Endothelial cell of umbilical vein (primary cell): Measurements from ENCODE around the gene BCL2. TPM values are rescaled to one million over a fixed set of nuclear protein-coding genes. Genes with fewer than 3 reads are reported as not detected.

Experiments
- BruUV-seq: library from RNA; stranded (reverse); fragments of 400-500 nt; replicated peaks from 2 replicates; lab custom pipeline; 2021; lab: Mats Ljungman, UMichigan
- CTCF ChIA-PET: fragments of 300-600, 350-600 bp; sonication (Branson Sonifier 250); formaldehyde crosslinking; loops from one replicate; lab custom pipeline; 2021; ENCODE audit warnings: antibody characterized with exemption, inconsistent platforms; lab: Charles Lee
- POLR2A ChIA-PET: fragments of 300-600, 350-600 bp; sonication (Branson Sonifier 250); formaldehyde crosslinking; loops from one replicate; lab custom pipeline; 2021; ENCODE audit warnings: antibody characterized with exemption, inconsistent platforms; lab: Charles Lee
- DNase-seq: peaks from one replicate; pipeline ENCODE4 v3.0.0-alpha.2; 2011; ENCODE audit warnings: low read depth, low spot score
- FAIRE-seq: peaks from 2 replicates; lab custom pipeline; 2011; peaks lifted over from hg19 to GRCh38; lab: Jason Lieb, UNC
- H2AFZ ChIP-seq: 2 replicates; pipeline ENCODE4 v1.6.0; 2012; ENCODE audit warnings: low read depth, low read length, control low read depth, inconsistent platforms
- H3K27ac ChIP-seq: 2 replicates; pipeline ENCODE4 v1.5.1; 2011; ENCODE audit warnings: low read depth, mild to moderate bottlenecking, control low read depth, low read length, moderate library complexity; ENCODE audit not compliant: insufficient read depth
- H3K27me3 ChIP-seq, 2 experiments: 2 replicates each; pipeline versions ENCODE4 v1.6.0 to v1.6.1; 2011; ENCODE audit warnings: low read length in 2 of 2, mixed read lengths in 1 of 2; ENCODE audit not compliant: control insufficient read depth in 2 of 2, insufficient read depth in 2 of 2
- H3K36me3 ChIP-seq, 2 experiments: 2 replicates in 1 of 2; 3 replicates in 1 of 2; pipeline ENCODE4 v1.5.1; 2011; ENCODE audit warnings: low read length in 2 of 2, mild to moderate bottlenecking in 1 of 2, moderate library complexity in 1 of 2; ENCODE audit not compliant: control insufficient read depth in 2 of 2, insufficient read depth in 2 of 2; ENCODE audit errors: extremely low read depth in 1 of 2
- H3K4me1 ChIP-seq: 3 replicates; pipeline ENCODE4 v1.5.1; 2011; ENCODE audit warnings: mild to moderate bottlenecking, low read length; ENCODE audit not compliant: control insufficient read depth, insufficient read depth; ENCODE audit errors: extremely low read depth
- H3K4me2 ChIP-seq: 2 replicates; pipeline ENCODE4 v1.6.1; 2011; ENCODE audit warnings: low read length, control low read depth, mixed read lengths; ENCODE audit not compliant: insufficient read depth
- H3K4me3 ChIP-seq, 3 experiments: fragments of 200-600 bp in 1 of 3; sonication (generic), shearing (Covaris generic) in 1 of 3; replicated peaks in 1 of 3; 2 replicates each; pipeline ENCODE4 v1.5.1; 2011 to 2016; ENCODE audit warnings: control low read depth in 3 of 3, low read length in 3 of 3, mild to moderate bottlenecking in 2 of 3, inconsistent platforms in 1 of 3, low read depth in 1 of 3, moderate library complexity in 1 of 3; ENCODE audit not compliant: insufficient read depth in 1 of 3
- H3K79me2 ChIP-seq: 2 replicates; pipeline ENCODE4 v1.6.0; 2012; ENCODE audit warnings: low read length, inconsistent platforms; ENCODE audit not compliant: control insufficient read depth, insufficient read depth
- H3K9ac ChIP-seq: replicated peaks from 2 replicates; pipeline ENCODE3; 2011; ENCODE audit warnings: low read length, control low read depth; ENCODE audit not compliant: insufficient read depth; ENCODE audit errors: extremely low read depth
- H3K9me1 ChIP-seq: replicated peaks from 3 replicates; pipeline ENCODE4 v1.6.0; 2011; ENCODE audit warnings: mild to moderate bottlenecking, low read length; ENCODE audit not compliant: control insufficient read depth, insufficient read depth; ENCODE audit errors: extremely low read depth
- H3K9me3 ChIP-seq: replicated peaks from 2 replicates; pipeline ENCODE4 v1.5.1; 2012; ENCODE audit warnings: low read length, inconsistent platforms; ENCODE audit not compliant: control insufficient read depth, insufficient read depth
- H4K20me1 ChIP-seq: replicated peaks from 2 replicates; pipeline ENCODE3; 2011; ENCODE audit warnings: mild to moderate bottlenecking, low read length; ENCODE audit not compliant: control insufficient read depth, insufficient read depth; ENCODE audit errors: extremely low read depth
- EZH2 ChIP-seq: IDR thresholded peaks from 2 replicates; pipeline ENCODE4 v1.6.1; 2012; ENCODE audit warnings: borderline replicate concordance, low read depth, mild to moderate bottlenecking, moderate library complexity, low read length, inconsistent platforms; ENCODE audit not compliant: severe bottlenecking
- FOS ChIP-seq: IDR thresholded peaks from 2 replicates; pipeline ENCODE4 v1.6.1; 2011; ENCODE audit warnings: mild to moderate bottlenecking, low read length, moderate library complexity, borderline replicate concordance; ENCODE audit not compliant: insufficient read depth
- GATA2 ChIP-seq: IDR thresholded peaks from 2 replicates; pipeline ENCODE4 v1.7.0; 2011; ENCODE audit warnings: low read depth, mild to moderate bottlenecking, moderate library complexity, mixed read lengths, low read length; ENCODE audit not compliant: insufficient read length, insufficient read depth
- JUN ChIP-seq: IDR thresholded peaks from 2 replicates; pipeline ENCODE4 v1.6.1; 2011; ENCODE audit warnings: borderline replicate concordance, low read depth; ENCODE audit not compliant: insufficient read length, insufficient read depth
- MYC ChIP-seq: IDR thresholded peaks from one replicate; pipeline ENCODE4 v1.6.1; 2011; ENCODE audit warnings: mild to moderate bottlenecking, low read depth, low read length
- POLR2A ChIP-seq: IDR thresholded peaks from 2 replicates; pipeline ENCODE4 v1.6.1; 2012; ENCODE audit warnings: low read depth, mild to moderate bottlenecking, control low read depth, low read length
- POLR2AphosphoS5 ChIP-seq: IDR thresholded peaks from 2 replicates; pipeline ENCODE4 v1.6.1; 2012; ENCODE audit warnings: low read depth, mild to moderate bottlenecking, control low read depth, low read length, moderate library complexity; ENCODE audit not compliant: insufficient read depth
- dilution Hi-C: fragments of 300-500 bp; cut with MboI; formaldehyde crosslinking; loops from one replicate; pipeline ENCODE4 v1.15.0; 2019; ENCODE audit warnings: low sequenced_read_pairs; ENCODE audit not compliant: extremely low pct_ligation_motif_present
- intact Hi-C: fragments of 100-400 bp; cut with micrococcal nuclease; formaldehyde crosslinking; loops from one replicate; pipeline ENCODE4 v1.10.0; 2022
- polyA plus RNA-seq, 4 experiments: library from polyadenylated mRNA; depleted of rRNA in 3 of 4; stranded (reverse) in 3 of 4; unstranded in 1 of 4; fragments of >200 nt; gene quantifications; 2 replicates each; pipeline versions ENCODE4 v1.2.1 to v1.2.3, GENCODE V29; 2011 to 2012; ENCODE audit warnings: missing spikeins in 1 of 4
- total RNA-seq: library from RNA; stranded (reverse); gene quantifications from 2 replicates; pipeline ENCODE4 v1.2.3, GENCODE V29; 2021
- TF ChIP-seq, protein P1 (sequence below): IDR thresholded peaks from 2 replicates; pipeline ENCODE4 v1.6.1; 2011; ENCODE audit not compliant: insufficient read depth, insufficient read length
- TF ChIP-seq, protein P2 (sequence below), 2 donors: IDR thresholded peaks; 1 replicate in 1 of 2; 2 replicates in 1 of 2; pipeline ENCODE4 v1.5.1; 2011; ENCODE audit warnings: low read length in 2 of 2, mild to moderate bottlenecking in 2 of 2, moderate library complexity in 2 of 2, control low read depth in 1 of 2, inconsistent platforms in 1 of 2, low read depth in 1 of 2; ENCODE audit not compliant: insufficient read depth in 1 of 2; ENCODE audit errors: extremely low read depth in 1 of 2

Gene BCL2
- total and polyA plus RNA-seq, 2 donors (not counting 3 experiments of a cell fraction or from before 2014, with no cell fraction given): 0.35 to 5.0 TPM

- H4K20me1 ChIP-seq: no peaks in the 10 kb centered on the region
- TF ChIP-seq JUN: no peak
- no peak for TF ChIP-seq EZH2
- TF ChIP-seq, protein P1, sequence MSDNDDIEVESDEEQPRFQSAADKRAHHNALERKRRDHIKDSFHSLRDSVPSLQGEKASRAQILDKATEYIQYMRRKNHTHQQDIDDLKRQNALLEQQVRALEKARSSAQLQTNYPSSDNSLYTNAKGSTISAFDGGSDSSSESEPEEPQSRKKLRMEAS: no peak
- TF ChIP-seq MYC: no peak
- TF ChIP-seq POLR2AphosphoS5: no peak
- no peak for TF ChIP-seq FOS
- no peak for TF ChIP-seq POLR2A
- no peak for TF ChIP-seq GATA2
- TF ChIP-seq, protein P2, sequence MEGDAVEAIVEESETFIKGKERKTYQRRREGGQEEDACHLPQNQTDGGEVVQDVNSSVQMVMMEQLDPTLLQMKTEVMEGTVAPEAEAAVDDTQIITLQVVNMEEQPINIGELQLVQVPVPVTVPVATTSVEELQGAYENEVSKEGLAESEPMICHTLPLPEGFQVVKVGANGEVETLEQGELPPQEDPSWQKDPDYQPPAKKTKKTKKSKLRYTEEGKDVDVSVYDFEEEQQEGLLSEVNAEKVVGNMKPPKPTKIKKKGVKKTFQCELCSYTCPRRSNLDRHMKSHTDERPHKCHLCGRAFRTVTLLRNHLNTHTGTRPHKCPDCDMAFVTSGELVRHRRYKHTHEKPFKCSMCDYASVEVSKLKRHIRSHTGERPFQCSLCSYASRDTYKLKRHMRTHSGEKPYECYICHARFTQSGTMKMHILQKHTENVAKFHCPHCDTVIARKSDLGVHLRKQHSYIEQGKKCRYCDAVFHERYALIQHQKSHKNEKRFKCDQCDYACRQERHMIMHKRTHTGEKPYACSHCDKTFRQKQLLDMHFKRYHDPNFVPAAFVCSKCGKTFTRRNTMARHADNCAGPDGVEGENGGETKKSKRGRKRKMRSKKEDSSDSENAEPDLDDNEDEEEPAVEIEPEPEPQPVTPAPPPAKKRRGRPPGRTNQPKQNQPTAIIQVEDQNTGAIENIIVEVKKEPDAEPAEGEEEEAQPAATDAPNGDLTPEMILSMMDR (IDR thresholded peaks at IDR 0.05; ENCODE audit: extremely low read depth in 1 of 2, insufficient read depth in 1 of 2, low read depth in 1 of 2, low read length in 2 of 2): no peak
- dilution Hi-C loops: no loop called here
- ChIA-PET POLR2A (no interaction called here), CTCF (interaction anchor here (1.2 to 2.8 kb wide), 3 partner anchors 9 to 12 kb away, joined by 3 to 17 read pairs (median 15); no protein-coding TSS in a partner anchor)
- intact Hi-C loops: no loop called here
- H3K4me3 ChIP-seq: no peak overlapping the region
- no peak overlapping the region for H3K4me2 ChIP-seq
- H2AFZ ChIP-seq: no peak overlapping the region
- no peaks in the 10 kb centered on the region for H3K9me3 ChIP-seq
- no peak for FAIRE-seq
- no peaks in the 10 kb centered on the region for H3K9me1 ChIP-seq
- H3K9ac ChIP-seq: no peak overlapping the region
- H3K36me3 ChIP-seq: no peaks in the 10 kb centered on the region
- no peak overlapping the region for H3K27ac ChIP-seq
- BruUV-seq: no TSS peak
- no peak for DNase-seq
- H3K79me2 ChIP-seq: no peaks in the 10 kb centered on the region
- peaks cover 2 to 6% of the 10 kb centered on the region in 2 experiments for H3K27me3 ChIP-seq
- H3K4me1 ChIP-seq: peaks cover 12% of the 10 kb centered on the region
Measured at GRCh38 chr18:63143330-63143771, 176.2 kb downstream of the BCL2 start.
